Activated gamma-delta T cell (primary cell): Measurements from ENCODE around the gene CARS1.
A peak's percentile ranks its signal among the peaks of the same experiment; 100 is the strongest.

Experiments
- DNase-seq: peaks from one replicate; lab custom pipeline; 2025; lab: John Stamatoyannopoulos, UW
- total RNA-seq, 2 donors: gene quantifications; one replicate each; lab custom pipeline; 2026; lab: John Stamatoyannopoulos, UW

CARS1 gene
- 128 to 142 reads per million in 2 donors for total RNA-seq

DNA sequence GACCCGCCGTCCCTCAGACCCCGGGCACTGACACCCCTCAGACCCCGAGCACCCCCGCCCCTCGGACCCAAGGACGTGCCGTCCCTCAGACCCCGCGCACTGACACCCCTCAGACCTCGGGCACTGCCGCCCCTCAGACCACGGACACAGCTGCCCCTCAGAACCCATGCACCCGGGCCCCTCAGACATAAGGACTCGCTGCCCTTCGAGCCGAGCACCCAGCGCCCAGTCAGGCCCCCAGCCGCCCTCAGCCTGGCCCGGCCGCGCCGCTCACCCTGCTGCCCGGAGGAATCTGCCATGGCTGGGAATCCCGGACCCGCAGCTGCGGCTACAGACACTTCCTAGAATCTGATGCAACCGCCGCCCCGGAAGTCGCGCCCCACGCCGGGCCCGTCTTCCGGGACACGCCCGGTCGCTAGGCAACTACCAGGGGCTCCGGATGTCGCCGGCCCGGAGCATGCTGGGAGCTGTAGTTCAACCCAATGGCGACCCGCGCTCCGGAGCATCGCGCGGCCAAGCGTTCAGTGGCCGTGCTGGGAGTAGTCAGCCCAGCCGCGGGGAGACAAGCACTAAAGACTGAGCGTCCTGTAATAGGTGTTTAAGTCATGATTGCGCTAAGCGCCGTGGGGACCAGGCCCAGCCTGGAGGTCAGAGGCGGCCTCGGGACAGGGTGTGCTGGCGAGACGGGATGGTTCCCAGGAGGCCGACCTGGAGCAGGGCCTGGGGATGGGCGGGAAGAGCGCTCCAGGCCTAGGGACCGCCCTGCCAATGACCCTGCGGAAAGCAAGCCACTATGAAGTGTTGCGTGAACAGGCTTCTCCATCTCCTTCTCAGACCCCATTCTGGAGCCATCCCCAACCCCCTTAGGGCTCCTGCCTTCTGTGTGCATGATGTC lies at the start of gene CARS1:
Gene CARS1 (minus strand): TSS at position 355 of the 895 bp plus-strand sequence. CDS start 56 bp downstream, at position 299.
- peak; percentile 90 for DNase-seq

- DNase-seq, result no peak
These were observed 48.8 kb upstream of the CARS1 start for GRCh38 chr11:3105791-3106735.

DNA sequence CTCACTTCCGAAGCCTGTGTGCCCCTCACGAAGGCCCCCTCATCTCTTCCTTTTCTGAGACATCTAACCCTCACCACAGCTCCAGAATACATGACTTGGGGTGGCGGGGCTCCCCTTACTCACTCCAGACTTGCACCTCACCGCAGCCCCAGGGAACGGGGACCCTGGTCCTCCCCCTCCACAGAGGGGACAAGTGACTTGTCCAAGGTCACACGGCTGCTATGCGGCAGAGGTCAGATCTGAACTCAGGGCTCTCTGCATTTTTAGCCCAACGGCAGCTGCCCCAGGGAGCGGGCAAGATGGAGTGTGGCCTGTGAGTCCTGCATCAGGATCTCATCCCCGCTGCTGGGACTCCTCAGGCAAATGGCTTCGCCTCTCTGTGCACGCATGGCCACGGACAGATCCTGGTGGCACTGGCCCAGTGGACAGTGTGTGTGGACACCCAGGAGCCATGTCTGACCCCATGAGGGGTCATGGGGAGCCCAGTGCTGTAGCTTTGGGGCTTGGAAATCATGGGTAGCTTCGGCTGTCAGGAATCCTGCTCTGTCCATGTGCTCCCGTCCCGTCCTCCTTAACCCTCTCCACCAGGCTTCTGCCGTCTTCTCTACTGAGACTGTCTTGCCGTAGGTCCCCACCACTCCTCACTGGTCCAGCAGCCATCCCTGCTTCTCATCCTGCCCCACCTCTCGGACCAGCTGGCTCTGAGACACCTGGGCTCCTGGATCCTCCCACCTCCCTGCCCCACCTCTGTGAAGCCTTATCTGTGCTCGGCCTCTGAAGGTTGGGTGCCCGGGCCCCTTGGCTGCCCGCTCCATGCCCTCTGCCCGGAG lies 48.0 kb upstream of the CARS1 start:
- no peak for DNase-seq

GRCh38 chr11:3104051-3104714 lies 47.0 kb upstream of the CARS1 start:
- DNase-seq, result no peak

DNA sequence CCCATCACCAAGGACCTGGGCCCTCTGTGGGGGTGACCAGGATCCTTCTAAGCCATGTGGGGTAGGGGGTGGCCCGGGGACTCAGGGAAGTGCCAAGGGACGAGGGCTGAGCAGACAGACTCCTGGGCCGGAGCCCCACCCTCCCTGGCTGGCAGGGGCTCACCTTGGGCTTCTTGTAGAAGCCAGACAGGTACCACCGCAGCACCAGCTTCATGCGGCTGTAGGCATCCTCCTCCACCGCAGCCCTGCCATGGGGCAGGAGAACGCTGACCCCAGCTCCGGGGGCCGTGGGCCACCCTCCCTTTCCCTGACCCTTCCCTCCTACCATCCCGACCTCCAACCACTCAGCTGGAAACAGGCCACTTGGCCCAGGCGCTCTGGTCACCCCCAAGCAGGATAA lies 45.9 kb upstream of the CARS1 start:
- no peak for DNase-seq

DNA sequence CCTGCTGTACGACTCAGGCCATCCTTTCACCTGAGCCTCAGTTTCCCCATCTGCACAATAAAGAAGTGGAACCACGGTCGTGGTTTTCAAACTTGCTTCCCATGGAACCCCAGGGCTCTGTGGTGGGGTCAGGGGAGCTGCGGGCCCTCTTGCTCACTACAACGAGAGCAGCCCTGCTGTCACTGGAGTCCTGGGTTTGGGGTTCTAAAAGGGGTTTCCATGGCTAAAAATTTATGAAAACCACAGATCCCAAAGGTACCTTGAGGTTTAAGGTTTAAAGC lies 45.4 kb upstream of the CARS1 start:
- no peak for DNase-seq

- DNase-seq, result no peak
These were observed 44.9 kb upstream of the CARS1 start for GRCh38 chr11:3101921-3102640.

- DNase-seq, result no peak
These were observed 42.0 kb upstream of the CARS1 start for GRCh38 chr11:3099178-3099577.

- no peak for DNase-seq
These were observed 39.8 kb upstream of the CARS1 start for GRCh38 chr11:3096909-3097530.

DNA sequence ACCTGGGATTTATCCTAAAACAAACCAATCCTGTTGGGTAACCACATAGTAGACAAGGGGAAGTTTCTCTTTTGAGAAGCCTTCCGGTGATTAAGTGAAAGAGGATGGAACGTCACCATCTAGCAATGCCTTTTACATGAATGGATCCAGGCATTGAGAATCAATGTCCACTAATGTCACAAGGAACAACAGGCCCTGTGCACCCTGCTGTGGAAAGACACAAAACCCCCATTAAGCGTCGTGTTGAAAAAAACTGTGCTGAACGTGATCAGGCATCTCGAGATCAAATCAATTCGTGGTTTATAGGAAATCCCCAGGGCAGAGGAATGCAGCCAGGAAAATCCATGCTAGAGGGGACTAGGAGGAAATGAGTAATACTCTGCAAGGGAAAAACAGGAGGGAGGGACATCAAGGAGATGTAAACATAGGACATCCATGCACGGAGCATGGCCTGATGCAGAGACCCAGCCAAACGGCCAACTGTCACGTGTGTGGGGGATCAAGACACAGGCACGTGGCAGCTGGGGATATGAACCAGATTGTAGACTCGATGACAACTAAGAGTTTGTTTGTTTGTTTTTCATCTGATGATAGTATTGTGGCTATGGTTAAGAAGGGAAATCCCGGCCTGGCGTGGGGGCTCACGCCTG lies 38.6 kb upstream of the CARS1 start:
- DNase-seq, result no peak

- DNase-seq, result no peak
These were observed 37.1 kb upstream of the CARS1 start for GRCh38 chr11:3094223-3094824.

GRCh38 chr11:3093281-3094191 lies 36.3 kb upstream of the CARS1 start:
- no peak for DNase-seq

DNA sequence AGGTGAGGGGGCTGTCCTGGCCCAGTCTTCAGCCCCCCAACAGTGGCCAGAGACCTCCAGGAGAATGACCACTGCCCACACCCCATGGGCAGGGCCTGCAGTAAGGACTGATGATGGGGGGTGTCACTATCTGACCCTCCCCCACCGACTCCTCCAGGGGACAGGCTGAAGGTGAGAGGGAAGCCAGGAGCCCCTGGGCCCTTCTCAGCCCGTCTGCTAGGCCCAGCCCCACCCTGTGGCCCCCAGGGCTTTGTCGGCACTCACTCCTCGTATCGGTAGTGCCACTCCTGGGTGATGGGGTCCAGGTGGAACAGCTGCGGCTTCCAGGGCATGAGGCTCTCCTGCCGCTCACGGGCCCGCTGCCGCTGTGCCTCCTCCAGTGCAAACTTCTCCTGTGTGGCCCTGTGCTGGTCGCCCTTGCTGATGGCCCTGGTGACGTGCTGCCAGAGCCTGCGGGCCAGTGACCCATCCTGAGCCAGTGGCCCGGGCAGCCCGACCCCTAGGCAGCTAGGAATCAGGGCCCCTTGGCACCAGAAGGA lies 35.4 kb upstream of the CARS1 start:
- DNase-seq, result no peak

GRCh38 chr11:3091846-3092602 lies 34.8 kb upstream of the CARS1 start:
- DNase-seq, result peak; percentile 39

DNA sequence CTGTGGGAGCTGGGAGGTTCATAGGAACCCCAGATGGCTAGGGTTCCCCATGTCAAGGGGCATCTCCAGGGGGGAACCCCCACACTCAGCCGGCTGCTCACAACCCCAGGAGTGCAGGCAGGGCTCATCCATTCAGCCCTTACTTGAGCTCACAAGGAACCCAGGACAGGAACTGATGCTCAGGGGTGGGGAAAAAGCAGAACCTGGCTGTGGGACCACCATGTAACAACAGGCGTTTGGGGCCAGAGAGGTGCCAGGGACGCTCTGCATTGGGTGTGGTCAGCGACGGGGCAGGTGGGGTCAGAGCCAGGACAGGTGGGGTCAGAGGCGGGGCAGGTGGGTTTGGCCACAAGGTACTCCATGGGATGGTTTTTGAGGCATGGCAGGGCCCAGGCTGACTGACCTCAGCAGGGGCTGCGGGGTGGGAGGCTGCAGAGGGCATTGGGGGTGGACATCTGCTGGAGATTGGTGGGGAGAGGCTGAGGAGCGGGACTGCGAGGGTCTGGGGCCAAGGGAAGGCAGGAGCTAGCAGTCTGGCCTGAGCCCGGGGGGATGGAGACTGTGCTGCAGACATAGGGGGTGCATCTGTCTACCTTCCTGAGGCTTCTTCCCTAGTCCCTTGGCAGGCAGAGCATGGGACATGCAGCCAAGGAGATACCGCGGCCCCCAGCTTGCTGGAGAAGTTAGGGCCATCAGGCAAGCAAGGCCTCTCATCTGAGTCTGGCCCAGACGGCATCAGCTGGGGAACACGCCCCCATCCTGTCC lies 34.0 kb upstream of the CARS1 start:
- no peak for DNase-seq
